Measurements from ENCODE around the gene SEC61A1. TPM values are rescaled to one million over a fixed set of nuclear protein-coding genes. Genes with fewer than 3 reads are reported as not detected.

SEC61A1 gene
- 181 and 184 TPM in 2 replicates for total RNA-seq
- long read RNA-seq, transcript SEC61A1-201 (12 exons, 3,635 nt): major isoform, 60 of 142 reads
- long read RNA-seq, partial matches to known transcripts: 72 of 142 reads
- long read RNA-seq, other reads (novel, unspliced or antisense): 6 of 142 reads

- no peak for TF ChIP-seq CTCF (conservative IDR thresholded peaks at IDR 0.05)
- peak within 1 kb of the TSS; percentile 99 for H3K27ac Mint-ChIP-seq (ENCODE audit: unreplicated experiment)
- peak; percentile 85 for DNase-seq (ENCODE audit: low read depth, low spot score)
- H3K27me3 Mint-ChIP-seq (ENCODE audit: low read depth): peaks cover 14% of the 10 kb centered on the region
- H3K9me3 Mint-ChIP-seq: no peaks in the 10 kb centered on the region
- H3K36me3 Mint-ChIP-seq (ENCODE audit: low read depth): peaks cover 2% of the 10 kb centered on the region
- H3K4me3 Mint-ChIP-seq: peak within 1 kb of the TSS; percentile 98
- H3K4me1 Mint-ChIP-seq: peaks cover 39% of the 10 kb centered on the region
Measured at GRCh38 chr3:128051837-128052594, at the start of gene SEC61A1. Gene SEC61A1 (plus strand): TSS chr3:128052437. CDS start chr3:128052553, 116 bp downstream.

- no peak for TF ChIP-seq CTCF (conservative IDR thresholded peaks at IDR 0.05)
- DNase-seq (ENCODE audit: low read depth, low spot score): no peak
- Mint-ChIP-seq H3K4me3 (no peak overlapping the region), H3K4me1 (peaks cover 4% of the 10 kb centered on the region), H3K27me3 (ENCODE audit: low read depth) (no peaks in the 10 kb centered on the region), H3K36me3 (ENCODE audit: low read depth) (no peaks in the 10 kb centered on the region), H3K9me3 (no peaks in the 10 kb centered on the region), H3K27ac (ENCODE audit: unreplicated experiment) (no peak overlapping the region)
Measured at GRCh38 chr3:128004661-128005060, 47.6 kb upstream of the SEC61A1 start.

- Mint-ChIP-seq H3K4me1 (peaks cover 6% of the 10 kb centered on the region), H3K27ac (ENCODE audit: unreplicated experiment) (no peak overlapping the region), H3K27me3 (ENCODE audit: low read depth) (no peaks in the 10 kb centered on the region), H3K36me3 (ENCODE audit: low read depth) (no peaks in the 10 kb centered on the region), H3K4me3 (no peak overlapping the region), H3K9me3 (no peaks in the 10 kb centered on the region)
- DNase-seq (ENCODE audit: low read depth, low spot score): peak; percentile 21
- no peak for TF ChIP-seq CTCF (conservative IDR thresholded peaks at IDR 0.05)
Measured at GRCh38 chr3:128006061-128007032, 45.9 kb upstream of the SEC61A1 start.

- no peaks in the 10 kb centered on the region for H3K9me3 Mint-ChIP-seq
- peaks cover 9% of the 10 kb centered on the region for H3K4me1 Mint-ChIP-seq
- H3K27me3 Mint-ChIP-seq (ENCODE audit: low read depth): no peaks in the 10 kb centered on the region
- no peaks in the 10 kb centered on the region for H3K36me3 Mint-ChIP-seq (ENCODE audit: low read depth)
- H3K27ac Mint-ChIP-seq (ENCODE audit: unreplicated experiment): no peak overlapping the region
- DNase-seq (ENCODE audit: low read depth, low spot score): no peak
- no peak overlapping the region for H3K4me3 Mint-ChIP-seq
- no peak for TF ChIP-seq CTCF (conservative IDR thresholded peaks at IDR 0.05)
Measured at GRCh38 chr3:128007033-128007424, 45.2 kb upstream of the SEC61A1 start.
